Measurements from ENCODE around the gene ROR2. TPM values are rescaled to one million over a fixed set of nuclear protein-coding genes. Genes with fewer than 3 reads are reported as not detected.

ROR2 gene
- total and polyA plus RNA-seq, 2 experiments from 2014 or later = 8.1 to 18.8 TPM

- no peak overlapping the region for H3K4me3 Mint-ChIP-seq
- H3K9me2 ChIP-seq (ENCODE audit: insufficient read depth) = no peaks in the 10 kb centered on the region
- no peak for DNase-seq (ENCODE audit: low spot score)
- no peak overlapping the region for H3K27ac ChIP-seq (ENCODE audit: low read depth)
- no peak for TF ChIP-seq CTCF (conservative IDR thresholded peaks at IDR 0.05; ENCODE audit: low read depth in 2 of 2)
- TF ChIP-seq REST (IDR thresholded peaks at IDR 0.05; ENCODE audit: unreplicated experiment) = no peak
- TF ChIP-seq CREB1 (CRISPR knock-in tag; IDR thresholded peaks at IDR 0.05; ENCODE audit: low read depth) = no peak
- TF ChIP-seq JUNB (IDR thresholded peaks at IDR 0.05; ENCODE audit: unreplicated experiment) = no peak
- TF ChIP-seq POLR2AphosphoS5 (IDR thresholded peaks at IDR 0.05; ENCODE audit: low read depth) = no peak
- TF ChIP-seq ZNF462 (CRISPR knock-in tag; IDR thresholded peaks at IDR 0.05) = no peak
- TF ChIP-seq ETS1 (IDR thresholded peaks at IDR 0.05) = no peak
- TF ChIP-seq EZH2phosphoT487 (IDR thresholded peaks at IDR 0.05; ENCODE audit: unreplicated experiment) = no peak
- no peak overlapping the region for H3K4me2 ChIP-seq
- H3K36me3 ChIP-seq (ENCODE audit: insufficient read depth) = no peaks in the 10 kb centered on the region
- no peak overlapping the region for H2AFZ ChIP-seq
- peaks cover 9% of the 10 kb centered on the region; the same call in 1 of the 3 replicates for H3K9me3 Mint-ChIP-seq
- H3K4me1 Mint-ChIP-seq = peaks cover 30% of the 10 kb centered on the region
- H3K27ac Mint-ChIP-seq = no peak overlapping the region
- no peaks in the 10 kb centered on the region for H3F3A ChIP-seq (replicated peaks; ENCODE audit: low read depth)
- H3K36me3 Mint-ChIP-seq (ENCODE audit: low read depth) = 0 out of 3 replicates have a peak, but pooled peaks cover 8% of the 10 kb centered on the region
- peaks cover 9% of the 10 kb centered on the region for H3K4me1 ChIP-seq (ENCODE audit: insufficient read depth)
- no peak for ATAC-seq
- H3K27me3 ChIP-seq (ENCODE audit: insufficient read depth) = no peaks in the 10 kb centered on the region
- H4K20me1 ChIP-seq (replicated peaks; ENCODE audit: insufficient read depth) = no peaks in the 10 kb centered on the region
- H3K27me3 Mint-ChIP-seq (ENCODE audit: insufficient read depth, low read depth, poor library complexity) = peaks cover 4% of the 10 kb centered on the region
- H3K4me3 ChIP-seq = no peak overlapping the region
- no peaks in the 10 kb centered on the region for H3K79me2 ChIP-seq (replicated peaks; ENCODE audit: insufficient read depth)
Measured at GRCh38 chr9:91820949-91821880, 128.8 kb downstream of the ROR2 start.

Measured in GM23338 (cell line).